Mesenchymal stem cell (in vitro differentiated cells and primary cell): ENCODE results near the gene ZMYND11.

Experiments used
- DNase-seq: peaks from one replicate; pipeline ENCODE4 v3.0.0-alpha.2; 2013
- H2AFZ ChIP-seq: one replicate; pipeline ENCODE4 v1.6.1; 2013; ENCODE audit warnings: low read depth, mild to moderate bottlenecking, control low read depth, inconsistent platforms, low read length, moderate library complexity
- H2AK5ac ChIP-seq: 2 replicates; pipeline ENCODE4 v1.6.1; 2013; ENCODE audit warnings: low read length, moderate library complexity, mild to moderate bottlenecking, inconsistent platforms; ENCODE audit not compliant: severe bottlenecking
- H2BK120ac ChIP-seq: one replicate; pipeline ENCODE4 v1.6.1; 2013; ENCODE audit warnings: low read depth, mild to moderate bottlenecking, inconsistent platforms, low read length, moderate library complexity
- H2BK12ac ChIP-seq, 2 experiments: one replicate each; pipeline ENCODE4 v1.6.1; 2013; ENCODE audit warnings: inconsistent platforms in 2 of 2, low read length in 2 of 2, mild to moderate bottlenecking in 2 of 2, moderate library complexity in 2 of 2, control low read depth in 1 of 2
- H2BK15ac ChIP-seq: one replicate; pipeline ENCODE4 v1.6.1; 2013; ENCODE audit warnings: mild to moderate bottlenecking, low read depth, inconsistent platforms; ENCODE audit not compliant: poor library complexity, severe bottlenecking
- H2BK5ac ChIP-seq: 2 replicates; pipeline ENCODE4 v1.6.1; 2013; ENCODE audit warnings: low read depth, mild to moderate bottlenecking, low read length, control low read depth, inconsistent platforms; ENCODE audit not compliant: poor library complexity, severe bottlenecking
- H3K14ac ChIP-seq, 2 experiments: one replicate each; pipeline ENCODE4 v1.6.1; 2013; ENCODE audit warnings: inconsistent platforms in 2 of 2, low read length in 2 of 2, control low read depth in 1 of 2, mild to moderate bottlenecking in 1 of 2, moderate library complexity in 1 of 2
- H3K18ac ChIP-seq, 2 experiments: one replicate each; pipeline ENCODE4 v1.6.1; 2013; ENCODE audit warnings: inconsistent platforms in 2 of 2, low read length in 2 of 2, control low read depth in 1 of 2, low read depth in 1 of 2, mild to moderate bottlenecking in 1 of 2
- H3K23ac ChIP-seq, 2 experiments: one replicate each; pipeline ENCODE4 v1.6.1; 2013; ENCODE audit warnings: inconsistent platforms in 2 of 2, low read length in 2 of 2, mild to moderate bottlenecking in 2 of 2, moderate library complexity in 2 of 2, control low read depth in 1 of 2
- H3K27ac ChIP-seq: 2 replicates; pipeline ENCODE4 v1.5.1; 2013; ENCODE audit warnings: mild to moderate bottlenecking, moderate library complexity, low read length, control low read depth, inconsistent platforms; ENCODE audit not compliant: poor library complexity, severe bottlenecking
- H3K27me3 ChIP-seq, 2 experiments: 2 replicates each; pipeline versions ENCODE4 v1.6.1 to v1.7.0; 2013; ENCODE audit warnings: low read length in 2 of 2, mild to moderate bottlenecking in 2 of 2, moderate library complexity in 2 of 2, control low read depth in 1 of 2, inconsistent platforms in 1 of 2; ENCODE audit not compliant: control insufficient read depth in 1 of 2, insufficient read depth in 1 of 2
- H3K36me3 ChIP-seq, 2 experiments: 2 replicates each; pipeline versions ENCODE4 v1.6.1 to v1.7.0; 2013; ENCODE audit warnings: low read length in 2 of 2, control low read depth in 1 of 2, inconsistent platforms in 1 of 2, low read depth in 1 of 2, mild to moderate bottlenecking in 1 of 2; ENCODE audit not compliant: insufficient read depth in 2 of 2, control insufficient read depth in 1 of 2
- H3K4ac ChIP-seq, 2 experiments: one replicate each; pipeline ENCODE4 v1.6.1; 2013; ENCODE audit warnings: inconsistent platforms in 2 of 2, low read length in 2 of 2, mild to moderate bottlenecking in 2 of 2, moderate library complexity in 2 of 2, control low read depth in 1 of 2, low read depth in 1 of 2
- H3K4me1 ChIP-seq: 2 replicates; pipeline ENCODE4 v1.6.1; 2013; ENCODE audit warnings: low read depth, low read length, control low read depth; ENCODE audit not compliant: control insufficient read depth, insufficient read depth
- H3K4me2 ChIP-seq: 2 replicates; pipeline ENCODE4 v1.6.1; 2013; ENCODE audit warnings: low read length, mild to moderate bottlenecking, inconsistent platforms; ENCODE audit not compliant: poor library complexity, severe bottlenecking
- H3K4me3 ChIP-seq, 2 experiments: 2 replicates each; pipeline versions ENCODE4 v1.5.1 to v1.7.0; 2013; ENCODE audit warnings: low read length in 2 of 2, mild to moderate bottlenecking in 2 of 2, control low read depth in 1 of 2, low read depth in 1 of 2; ENCODE audit not compliant: insufficient read depth in 1 of 2
- H3K79me1 ChIP-seq: replicated peaks from 2 replicates; pipeline ENCODE4 v1.6.1; 2013; ENCODE audit warnings: mild to moderate bottlenecking, control low read depth, low read length, inconsistent platforms; ENCODE audit not compliant: poor library complexity, severe bottlenecking
- H3K9ac ChIP-seq: 2 replicates; pipeline ENCODE4 v1.7.0; 2013; ENCODE audit warnings: mild to moderate bottlenecking, low read length, moderate library complexity
- H3K9me3 ChIP-seq: 2 replicates; pipeline ENCODE4 v1.7.0; 2013; ENCODE audit warnings: mild to moderate bottlenecking, low read length; ENCODE audit not compliant: control insufficient read depth
- H4K8ac ChIP-seq: one replicate; pipeline ENCODE4 v1.6.1; 2013; ENCODE audit warnings: inconsistent platforms, mild to moderate bottlenecking, low read length, moderate library complexity
- H4K91ac ChIP-seq: one replicate; pipeline ENCODE4 v1.6.1; 2013; ENCODE audit warnings: mild to moderate bottlenecking, low read length, inconsistent platforms
- WGBS: methylation state at CpG from one replicate; pipeline ENCODE4 v1.1.7; 2013; ENCODE audit warnings: mixed read lengths; 5-methylcytosine and 5-hydroxymethylcytosine counted together

Gene ZMYND11

DNA sequence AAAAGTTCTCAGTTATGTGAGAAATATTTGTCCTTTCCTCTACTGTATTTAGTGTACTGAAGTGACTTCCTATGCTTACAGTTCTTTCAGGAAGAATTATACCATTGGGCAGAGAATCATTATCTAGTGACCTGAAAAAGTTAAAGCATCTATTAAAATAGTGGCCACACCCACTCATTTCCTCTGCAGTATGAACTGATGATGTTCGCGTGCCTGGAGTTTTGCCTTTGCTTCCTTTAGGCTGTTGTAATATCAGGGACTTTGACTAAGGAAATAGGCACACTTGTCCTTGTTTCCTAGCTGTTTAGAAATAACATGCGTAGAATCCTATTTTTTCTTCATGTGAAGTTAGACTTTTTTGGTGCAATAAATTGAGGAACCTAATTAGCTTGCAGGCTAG is 100.7 kb downstream of the ZMYND11 start:
- H3K14ac ChIP-seq = no peak overlapping the region
- H3K23ac ChIP-seq = no peak overlapping the region
- H3K79me1 ChIP-seq = peaks cover 16% of the 10 kb centered on the region
- no peak overlapping the region for H2BK12ac ChIP-seq
- no peak overlapping the region for H4K8ac ChIP-seq
- no peak overlapping the region for H2AFZ ChIP-seq
- H4K91ac ChIP-seq = no peak overlapping the region
- H2AK5ac ChIP-seq = no peak overlapping the region
- no peak overlapping the region for H2BK15ac ChIP-seq
- H3K36me3 ChIP-seq = peaks cover 5 to 41% of the 10 kb centered on the region in 2 experiments
- no peak for DNase-seq
- H3K27me3 ChIP-seq = no peaks in the 10 kb centered on the region
- peaks cover 2% of the 10 kb centered on the region for H3K4me1 ChIP-seq
- H3K4me2 ChIP-seq = no peak overlapping the region
- no peak overlapping the region for H3K18ac ChIP-seq
- no peaks in the 10 kb centered on the region for H3K9me3 ChIP-seq
- H2BK5ac ChIP-seq = no peak overlapping the region
- H2BK120ac ChIP-seq = no peak overlapping the region
- H3K9ac ChIP-seq = no peak overlapping the region
- H3K4ac ChIP-seq = no peak overlapping the region
- WGBS = 94% methylated on average over 3 of the region's 3 CpGs
- no peak overlapping the region for H3K4me3 ChIP-seq
- H3K27ac ChIP-seq = no peak overlapping the region

DNA sequence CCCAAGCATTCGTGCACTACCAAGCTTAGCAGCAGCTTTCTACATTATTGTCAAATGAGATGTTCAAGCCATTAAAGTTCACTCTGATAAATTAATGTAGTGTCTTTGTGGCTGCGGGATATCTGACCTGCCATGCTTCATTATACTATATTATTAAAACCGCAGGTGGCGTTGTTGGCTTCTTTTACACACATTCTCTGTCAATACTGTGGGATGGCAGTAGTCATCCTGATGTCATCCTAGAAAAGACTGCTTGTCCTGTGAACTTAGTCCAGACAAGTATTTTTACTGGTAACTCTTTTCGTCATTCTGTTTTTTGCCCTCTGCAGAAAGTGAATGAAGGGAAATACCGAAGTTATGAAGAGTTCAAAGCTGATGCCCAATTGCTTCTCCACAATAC is 103.9 kb downstream of the ZMYND11 start:
- Histone ChIP-seq H2AK5ac (no peak overlapping the region), H3K4me1 (peaks cover under 1% of the 10 kb centered on the region), H2BK12ac (no peak overlapping the region), H3K27ac (no peak overlapping the region), H3K18ac (no peak overlapping the region), H2AFZ (no peak overlapping the region), H2BK15ac (no peak overlapping the region), H3K4me2 (no peak overlapping the region), H3K27me3 (no peaks in the 10 kb centered on the region), H2BK5ac (no peak overlapping the region), H3K79me1 (peaks cover 11% of the 10 kb centered on the region), H4K91ac (no peak overlapping the region), H3K9ac (no peak overlapping the region), H2BK120ac (no peak overlapping the region), H3K9me3 (no peaks in the 10 kb centered on the region), H3K23ac (no peak overlapping the region), H3K36me3 (peaks cover 12 to 54% of the 10 kb centered on the region in 2 experiments), H3K4me3 (no peak overlapping the region), H3K14ac (no peak overlapping the region), H3K4ac (no peak overlapping the region), H4K8ac (no peak overlapping the region)
- WGBS = 95% methylated on average over 5 of the region's 6 CpGs
- no peak for DNase-seq

DNA sequence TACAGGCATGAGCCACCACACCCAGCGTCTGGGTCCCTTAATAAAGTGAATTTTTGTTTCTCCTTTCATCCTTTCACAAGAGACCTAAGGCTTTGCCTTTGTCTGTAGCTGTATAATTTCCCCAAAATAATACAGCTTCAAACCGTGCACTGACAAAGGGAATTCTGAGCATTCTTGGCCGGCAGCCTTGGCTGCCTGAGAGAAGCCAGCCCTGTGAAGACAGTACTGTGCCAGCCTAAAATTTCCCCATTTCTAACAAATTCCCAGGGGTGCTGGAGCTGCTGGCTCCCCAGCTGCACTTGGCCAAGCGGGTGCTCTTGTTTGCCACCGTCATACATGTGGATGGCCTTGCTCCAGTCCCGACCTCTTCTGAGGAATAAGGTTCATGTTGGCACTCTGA is 106.2 kb downstream of the ZMYND11 start:
- H3K4ac ChIP-seq = no peak overlapping the region
- no peak overlapping the region for H3K27ac ChIP-seq
- no peak overlapping the region for H3K9ac ChIP-seq
- H2BK5ac ChIP-seq = no peak overlapping the region
- no peak overlapping the region for H2BK15ac ChIP-seq
- H2BK12ac ChIP-seq = no peak overlapping the region
- no peak overlapping the region for H3K23ac ChIP-seq
- no peaks in the 10 kb centered on the region for H3K4me1 ChIP-seq
- H3K4me3 ChIP-seq = no peak overlapping the region
- no peaks in the 10 kb centered on the region for H3K27me3 ChIP-seq
- DNase-seq = no peak
- no peaks in the 10 kb centered on the region for H3K9me3 ChIP-seq
- no peak overlapping the region for H2AK5ac ChIP-seq
- H4K91ac ChIP-seq = no peak overlapping the region
- H3K36me3 ChIP-seq = peaks cover 12 to 77% of the 10 kb centered on the region in 2 experiments
- no peak overlapping the region for H4K8ac ChIP-seq
- no peak overlapping the region for H2BK120ac ChIP-seq
- WGBS = 97% methylated on average over 6 of the region's 6 CpGs
- peak overlapping the region; percentile 53 for H2AFZ ChIP-seq
- H3K18ac ChIP-seq = no peak overlapping the region
- peaks cover 6% of the 10 kb centered on the region for H3K79me1 ChIP-seq
- no peak overlapping the region for H3K4me2 ChIP-seq
- H3K14ac ChIP-seq = no peak overlapping the region

DNA sequence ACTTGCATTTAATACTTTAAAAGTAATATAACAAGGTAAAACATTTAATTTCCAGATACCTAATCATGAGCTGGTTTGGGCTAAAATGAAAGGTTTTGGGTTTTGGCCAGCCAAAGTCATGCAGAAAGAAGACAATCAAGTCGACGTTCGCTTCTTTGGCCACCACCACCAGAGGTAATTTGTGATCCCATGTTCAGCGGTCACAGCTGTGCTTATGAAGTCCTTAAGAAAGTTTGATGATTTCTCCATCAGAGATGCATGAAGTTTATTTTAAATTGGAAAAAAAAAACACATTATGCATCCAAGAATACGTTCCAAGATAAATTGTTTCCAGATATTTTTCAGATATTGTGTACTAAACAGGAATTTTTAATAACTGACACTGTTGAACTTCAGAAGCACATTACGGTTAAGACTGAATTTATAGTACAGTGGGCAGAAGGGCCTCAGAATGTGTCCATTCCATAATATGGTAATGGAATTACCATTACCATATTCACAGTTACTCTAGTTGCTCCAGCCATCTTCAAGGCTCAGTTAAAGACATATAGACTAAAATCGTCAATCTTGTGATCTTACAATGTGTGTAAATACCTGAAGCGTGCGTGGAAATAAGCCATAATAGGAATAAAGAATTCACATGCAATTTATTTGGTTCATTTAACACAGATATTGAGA is 106.8 kb downstream of the ZMYND11 start:
- Histone ChIP-seq H4K91ac (no peak overlapping the region), H2BK12ac (no peak overlapping the region), H3K9ac (no peak overlapping the region), H3K14ac (no peak overlapping the region), H2AFZ (no peak overlapping the region), H3K27me3 (no peaks in the 10 kb centered on the region), H3K27ac (no peak overlapping the region), H2BK120ac (no peak overlapping the region), H3K23ac (no peak overlapping the region), H3K18ac (no peak overlapping the region), H2AK5ac (no peak overlapping the region), H2BK15ac (no peak overlapping the region), H2BK5ac (no peak overlapping the region), H4K8ac (no peak overlapping the region), H3K36me3 (peaks cover 19 to 79% of the 10 kb centered on the region in 2 experiments), H3K4ac (no peak overlapping the region), H3K4me2 (no peak overlapping the region), H3K79me1 (peaks cover 5% of the 10 kb centered on the region), H3K4me1 (no peaks in the 10 kb centered on the region), H3K4me3 (no peak overlapping the region), H3K9me3 (no peaks in the 10 kb centered on the region)
- 96% methylated on average over 5 of the region's 9 CpGs for WGBS
- no peak for DNase-seq
